ENCODE results near the gene LPO. TPM values are rescaled to one million over a fixed set of nuclear protein-coding genes. Genes with fewer than 3 reads are reported as not detected.

Gene LPO
- total RNA-seq, 1 experiment from 2014 or later = 0.20 TPM

- TF ChIP-seq, protein P1, sequence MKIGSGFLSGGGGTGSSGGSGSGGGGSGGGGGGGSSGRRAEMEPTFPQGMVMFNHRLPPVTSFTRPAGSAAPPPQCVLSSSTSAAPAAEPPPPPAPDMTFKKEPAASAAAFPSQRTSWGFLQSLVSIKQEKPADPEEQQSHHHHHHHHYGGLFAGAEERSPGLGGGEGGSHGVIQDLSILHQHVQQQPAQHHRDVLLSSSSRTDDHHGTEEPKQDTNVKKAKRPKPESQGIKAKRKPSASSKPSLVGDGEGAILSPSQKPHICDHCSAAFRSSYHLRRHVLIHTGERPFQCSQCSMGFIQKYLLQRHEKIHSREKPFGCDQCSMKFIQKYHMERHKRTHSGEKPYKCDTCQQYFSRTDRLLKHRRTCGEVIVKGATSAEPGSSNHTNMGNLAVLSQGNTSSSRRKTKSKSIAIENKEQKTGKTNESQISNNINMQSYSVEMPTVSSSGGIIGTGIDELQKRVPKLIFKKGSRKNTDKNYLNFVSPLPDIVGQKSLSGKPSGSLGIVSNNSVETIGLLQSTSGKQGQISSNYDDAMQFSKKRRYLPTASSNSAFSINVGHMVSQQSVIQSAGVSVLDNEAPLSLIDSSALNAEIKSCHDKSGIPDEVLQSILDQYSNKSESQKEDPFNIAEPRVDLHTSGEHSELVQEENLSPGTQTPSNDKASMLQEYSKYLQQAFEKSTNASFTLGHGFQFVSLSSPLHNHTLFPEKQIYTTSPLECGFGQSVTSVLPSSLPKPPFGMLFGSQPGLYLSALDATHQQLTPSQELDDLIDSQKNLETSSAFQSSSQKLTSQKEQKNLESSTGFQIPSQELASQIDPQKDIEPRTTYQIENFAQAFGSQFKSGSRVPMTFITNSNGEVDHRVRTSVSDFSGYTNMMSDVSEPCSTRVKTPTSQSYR (CRISPR knock-in tag; IDR thresholded peaks at IDR 0.05) = no peak
- no peak for TF ChIP-seq SMAD3 (CRISPR knock-in tag; IDR thresholded peaks at IDR 0.05; ENCODE audit: borderline replicate concordance)
- TF ChIP-seq CBFB (CRISPR knock-in tag; IDR thresholded peaks at IDR 0.05; ENCODE audit: low read depth) = no peak
- TF ChIP-seq, protein P2, sequence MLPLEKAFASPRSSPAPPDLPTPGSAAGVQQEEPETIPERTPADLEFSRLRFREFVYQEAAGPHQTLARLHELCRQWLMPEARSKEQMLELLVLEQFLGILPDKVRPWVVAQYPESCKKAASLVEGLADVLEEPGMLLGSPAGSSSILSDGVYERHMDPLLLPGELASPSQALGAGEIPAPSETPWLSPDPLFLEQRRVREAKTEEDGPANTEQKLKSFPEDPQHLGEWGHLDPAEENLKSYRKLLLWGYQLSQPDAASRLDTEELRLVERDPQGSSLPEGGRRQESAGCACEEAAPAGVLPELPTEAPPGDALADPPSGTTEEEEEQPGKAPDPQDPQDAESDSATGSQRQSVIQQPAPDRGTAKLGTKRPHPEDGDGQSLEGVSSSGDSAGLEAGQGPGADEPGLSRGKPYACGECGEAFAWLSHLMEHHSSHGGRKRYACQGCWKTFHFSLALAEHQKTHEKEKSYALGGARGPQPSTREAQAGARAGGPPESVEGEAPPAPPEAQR (CRISPR knock-in tag; IDR thresholded peaks at IDR 0.05) = no peak
- TF ChIP-seq IRF2 (CRISPR knock-in tag; IDR thresholded peaks at IDR 0.05; ENCODE audit: borderline replicate concordance, low read depth) = no peak
- no peak for TF ChIP-seq ELF4 (CRISPR knock-in tag; IDR thresholded peaks at IDR 0.05; ENCODE audit: low read depth)
- TF ChIP-seq ZNF317 (CRISPR knock-in tag; IDR thresholded peaks at IDR 0.05; ENCODE audit: borderline replicate concordance, low read depth) = no peak
- TF ChIP-seq ZBTB43 (CRISPR knock-in tag; IDR thresholded peaks at IDR 0.05) = no peak
- TF ChIP-seq ATF6 (CRISPR knock-in tag; IDR thresholded peaks at IDR 0.05) = no peak
- TF ChIP-seq, protein P3, sequence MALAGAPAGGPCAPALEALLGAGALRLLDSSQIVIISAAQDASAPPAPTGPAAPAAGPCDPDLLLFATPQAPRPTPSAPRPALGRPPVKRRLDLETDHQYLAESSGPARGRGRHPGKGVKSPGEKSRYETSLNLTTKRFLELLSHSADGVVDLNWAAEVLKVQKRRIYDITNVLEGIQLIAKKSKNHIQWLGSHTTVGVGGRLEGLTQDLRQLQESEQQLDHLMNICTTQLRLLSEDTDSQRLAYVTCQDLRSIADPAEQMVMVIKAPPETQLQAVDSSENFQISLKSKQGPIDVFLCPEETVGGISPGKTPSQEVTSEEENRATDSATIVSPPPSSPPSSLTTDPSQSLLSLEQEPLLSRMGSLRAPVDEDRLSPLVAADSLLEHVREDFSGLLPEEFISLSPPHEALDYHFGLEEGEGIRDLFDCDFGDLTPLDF (CRISPR knock-in tag; IDR thresholded peaks at IDR 0.05) = no peak
Measured at GRCh38 chr17:58207451-58207850, 30.9 kb upstream of the LPO start (continued).

DNA sequence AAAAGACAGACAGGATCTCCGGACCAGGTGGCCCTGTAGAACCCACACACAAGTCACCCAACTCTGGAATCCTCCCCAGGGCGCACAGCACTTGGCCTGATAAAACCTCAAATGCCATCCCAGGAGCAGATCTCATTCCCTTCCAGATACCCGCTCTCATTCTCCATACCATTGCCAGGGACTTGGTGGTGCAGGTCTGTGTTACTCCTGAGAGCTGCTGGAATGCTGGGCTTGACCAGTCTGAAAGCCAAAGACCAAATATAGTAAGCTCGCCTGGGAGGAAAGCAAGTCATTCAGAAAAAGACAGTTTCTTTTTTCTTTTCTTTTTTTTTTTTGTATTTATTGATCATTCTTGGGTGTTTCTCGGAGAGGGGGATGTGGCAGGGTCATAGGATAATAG lies 30.0 kb upstream of the LPO start:
- ATAC-seq = no peak
- no peak overlapping the region for H3K27ac Mint-ChIP-seq
- POLR2A ChIA-PET = no interaction called here

More for the DNA sequence above, 30.0 kb upstream of the LPO start:
- no peak for DNase-seq (ENCODE audit: low spot score)
- Mint-ChIP-seq H3K4me3 (no peak overlapping the region), H3K27me3 (ENCODE audit: low read depth) (no peaks in the 10 kb centered on the region), H3K9me3 (no peaks in the 10 kb centered on the region), H3K4me1 (no peaks in the 10 kb centered on the region), H3K36me3 (peaks cover 14% of the 10 kb centered on the region)
- CTCF ChIA-PET = interaction anchor here (1.3 kb wide), 1 partner anchor 8 kb away, joined by 5 read pairs; no protein-coding TSS in a partner anchor
- TF ChIP-seq KAT7 (CRISPR knock-in tag; IDR thresholded peaks at IDR 0.05; ENCODE audit: borderline replicate concordance) (no peak), IRF2 (CRISPR knock-in tag; IDR thresholded peaks at IDR 0.05; ENCODE audit: borderline replicate concordance, low read depth) (no peak), OVOL2 (CRISPR knock-in tag; IDR thresholded peaks at IDR 0.05; ENCODE audit: borderline replicate concordance) (no peak), FOXK1 (CRISPR knock-in tag; IDR thresholded peaks at IDR 0.05) (no peak), NR3C1 (CRISPR knock-in tag; conservative IDR thresholded peaks at IDR 0.05; ENCODE audit: low read depth) (no peak), TEAD1 (CRISPR knock-in tag; IDR thresholded peaks at IDR 0.05) (no peak), SMAD4 (CRISPR knock-in tag; IDR thresholded peaks at IDR 0.05) (no peak)
- TF ChIP-seq, protein P4, sequence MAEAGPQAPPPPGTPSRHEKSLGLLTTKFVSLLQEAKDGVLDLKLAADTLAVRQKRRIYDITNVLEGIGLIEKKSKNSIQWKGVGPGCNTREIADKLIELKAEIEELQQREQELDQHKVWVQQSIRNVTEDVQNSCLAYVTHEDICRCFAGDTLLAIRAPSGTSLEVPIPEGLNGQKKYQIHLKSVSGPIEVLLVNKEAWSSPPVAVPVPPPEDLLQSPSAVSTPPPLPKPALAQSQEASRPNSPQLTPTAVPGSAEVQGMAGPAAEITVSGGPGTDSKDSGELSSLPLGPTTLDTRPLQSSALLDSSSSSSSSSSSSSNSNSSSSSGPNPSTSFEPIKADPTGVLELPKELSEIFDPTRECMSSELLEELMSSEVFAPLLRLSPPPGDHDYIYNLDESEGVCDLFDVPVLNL (CRISPR knock-in tag; IDR thresholded peaks at IDR 0.05; ENCODE audit: borderline replicate concordance, low read depth) = no peak
- TF ChIP-seq, protein P5, sequence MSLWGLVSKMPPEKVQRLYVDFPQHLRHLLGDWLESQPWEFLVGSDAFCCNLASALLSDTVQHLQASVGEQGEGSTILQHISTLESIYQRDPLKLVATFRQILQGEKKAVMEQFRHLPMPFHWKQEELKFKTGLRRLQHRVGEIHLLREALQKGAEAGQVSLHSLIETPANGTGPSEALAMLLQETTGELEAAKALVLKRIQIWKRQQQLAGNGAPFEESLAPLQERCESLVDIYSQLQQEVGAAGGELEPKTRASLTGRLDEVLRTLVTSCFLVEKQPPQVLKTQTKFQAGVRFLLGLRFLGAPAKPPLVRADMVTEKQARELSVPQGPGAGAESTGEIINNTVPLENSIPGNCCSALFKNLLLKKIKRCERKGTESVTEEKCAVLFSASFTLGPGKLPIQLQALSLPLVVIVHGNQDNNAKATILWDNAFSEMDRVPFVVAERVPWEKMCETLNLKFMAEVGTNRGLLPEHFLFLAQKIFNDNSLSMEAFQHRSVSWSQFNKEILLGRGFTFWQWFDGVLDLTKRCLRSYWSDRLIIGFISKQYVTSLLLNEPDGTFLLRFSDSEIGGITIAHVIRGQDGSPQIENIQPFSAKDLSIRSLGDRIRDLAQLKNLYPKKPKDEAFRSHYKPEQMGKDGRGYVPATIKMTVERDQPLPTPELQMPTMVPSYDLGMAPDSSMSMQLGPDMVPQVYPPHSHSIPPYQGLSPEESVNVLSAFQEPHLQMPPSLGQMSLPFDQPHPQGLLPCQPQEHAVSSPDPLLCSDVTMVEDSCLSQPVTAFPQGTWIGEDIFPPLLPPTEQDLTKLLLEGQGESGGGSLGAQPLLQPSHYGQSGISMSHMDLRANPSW (CRISPR knock-in tag; conservative IDR thresholded peaks at IDR 0.05; ENCODE audit: low read depth) = no peak
